HAP-1 (cell line): ENCODE results near the gene KEL.

Source experiments
- DNase-seq, 2 experiments: peaks; one replicate each; pipeline ENCODE4 v3.0.0-alpha.2; 2016 to 2020; ENCODE audit warnings: low spot score in 2 of 2
- H3K27me3 ChIP-seq: fragments of 250-450 bp; sonication (Bioruptor Pico); 2 replicates; pipeline ENCODE4 v1.5.1; 2020; ENCODE audit warnings: low read depth, mild to moderate bottlenecking, moderate library complexity
- H3K36me3 ChIP-seq: fragments of 250-450 bp; sonication (Bioruptor Pico); replicated peaks from 2 replicates; pipeline ENCODE4 v1.5.1; 2020; ENCODE audit warnings: mild to moderate bottlenecking
- H3K4me1 ChIP-seq: fragments of 250-450 bp; sonication (Bioruptor Pico); 2 replicates; pipeline ENCODE4 v1.5.1; 2020; ENCODE audit warnings: mild to moderate bottlenecking
- H3K4me3 ChIP-seq: fragments of 250-450 bp; sonication (Bioruptor Pico); 2 replicates; pipeline ENCODE4 v1.5.1; 2020; ENCODE audit warnings: mild to moderate bottlenecking, moderate library complexity
- H3K9me3 ChIP-seq: fragments of 250-450 bp; sonication (Bioruptor Pico); 2 replicates; pipeline ENCODE4 v1.5.1; 2020; ENCODE audit warnings: mild to moderate bottlenecking, moderate library complexity
- in situ Hi-C: fragments of 300-500 bp; cut with MboI; formaldehyde crosslinking; loops from 3 replicates; pipeline ENCODE4 v1.14.3; 2020; ENCODE audit warnings: low sequenced_read_pairs, inconsistent platforms, mixed read lengths

The KEL gene

GRCh38 chr7:142910481-142910880 is 51.7 kb downstream of the KEL start:
- Histone ChIP-seq H3K36me3 (no peaks in the 10 kb centered on the region), H3K27me3 (peaks cover 4% of the 10 kb centered on the region; the same call in 1 of the 2 replicates), H3K9me3 (no peaks in the 10 kb centered on the region), H3K4me3 (no peak overlapping the region), H3K4me1 (no peaks in the 10 kb centered on the region)
- in situ Hi-C loops: no loop called here
- no peak for DNase-seq

- Histone ChIP-seq H3K4me3 (no peak overlapping the region), H3K9me3 (no peaks in the 10 kb centered on the region), H3K4me1 (no peaks in the 10 kb centered on the region), H3K36me3 (no peaks in the 10 kb centered on the region), H3K27me3 (peaks cover 4% of the 10 kb centered on the region; the same call in 1 of the 2 replicates)
- DNase-seq: no peak
- in situ Hi-C loops: no loop called here
Measured at GRCh38 chr7:142910031-142910433, 52.1 kb downstream of the KEL start.

- peak in 1 of 2 experiments; percentile 13 for DNase-seq
- H3K4me1 ChIP-seq: no peaks in the 10 kb centered on the region
- no peak overlapping the region for H3K4me3 ChIP-seq
- peaks cover 4% of the 10 kb centered on the region; the same call in 1 of the 2 replicates for H3K27me3 ChIP-seq
- in situ Hi-C loops: no loop called here
- H3K9me3 ChIP-seq: no peaks in the 10 kb centered on the region
- no peaks in the 10 kb centered on the region for H3K36me3 ChIP-seq
Measured at GRCh38 chr7:142908921-142909890, 53.0 kb downstream of the KEL start.

GRCh38 chr7:142908290-142908689 is 53.9 kb downstream of the KEL start:
- H3K27me3 ChIP-seq: peaks cover 4% of the 10 kb centered on the region; the same call in 1 of the 2 replicates
- in situ Hi-C loops: no loop called here

GRCh38 chr7:142906643-142907042 is 55.5 kb downstream of the KEL start:
- no peaks in the 10 kb centered on the region for H3K9me3 ChIP-seq
- H3K36me3 ChIP-seq: no peaks in the 10 kb centered on the region
- in situ Hi-C loops: no loop called here
- no peak overlapping the region for H3K4me3 ChIP-seq
- peaks cover 4% of the 10 kb centered on the region; the same call in 1 of the 2 replicates for H3K27me3 ChIP-seq
- H3K4me1 ChIP-seq: no peaks in the 10 kb centered on the region
- DNase-seq: no peak

More at GRCh38 chr7:142908290-142908689, 53.9 kb downstream of the KEL start:
- no peaks in the 10 kb centered on the region for H3K36me3 ChIP-seq
- no peak for DNase-seq
- H3K4me3 ChIP-seq: no peak overlapping the region
- H3K4me1 ChIP-seq: no peaks in the 10 kb centered on the region
- no peaks in the 10 kb centered on the region for H3K9me3 ChIP-seq

- no peak for DNase-seq
- H3K4me3 ChIP-seq: no peak overlapping the region
- H3K27me3 ChIP-seq: no peaks in the 10 kb centered on the region
- H3K4me1 ChIP-seq: no peaks in the 10 kb centered on the region
- H3K36me3 ChIP-seq: no peaks in the 10 kb centered on the region
- in situ Hi-C loops: no loop called here
- H3K9me3 ChIP-seq: no peaks in the 10 kb centered on the region
Measured at GRCh38 chr7:142905759-142906158, 56.4 kb downstream of the KEL start.

GRCh38 chr7:142904128-142904527 is 58.0 kb downstream of the KEL start:
- DNase-seq: no peak
- in situ Hi-C loops: no loop called here
- Histone ChIP-seq H3K4me3 (no peak overlapping the region), H3K4me1 (no peaks in the 10 kb centered on the region), H3K27me3 (no peaks in the 10 kb centered on the region), H3K9me3 (no peaks in the 10 kb centered on the region), H3K36me3 (no peaks in the 10 kb centered on the region)

GRCh38 chr7:142901426-142902259 is 60.5 kb downstream of the KEL start:
- no peaks in the 10 kb centered on the region for H3K4me1 ChIP-seq
- H3K9me3 ChIP-seq: no peaks in the 10 kb centered on the region
- no peaks in the 10 kb centered on the region for H3K36me3 ChIP-seq
- DNase-seq: no peak
- H3K27me3 ChIP-seq: no peaks in the 10 kb centered on the region
- no peak overlapping the region for H3K4me3 ChIP-seq
- in situ Hi-C loops: no loop called here

GRCh38 chr7:142899661-142900060 is 62.5 kb downstream of the KEL start:
- H3K4me3 ChIP-seq: no peak overlapping the region
- H3K36me3 ChIP-seq: no peaks in the 10 kb centered on the region
- no peaks in the 10 kb centered on the region for H3K27me3 ChIP-seq
- no peaks in the 10 kb centered on the region for H3K4me1 ChIP-seq
- H3K9me3 ChIP-seq: no peaks in the 10 kb centered on the region
- in situ Hi-C loops: no loop called here
- no peak for DNase-seq

GRCh38 chr7:142898377-142899170 is 63.6 kb downstream of the KEL start:
- Histone ChIP-seq H3K9me3 (no peaks in the 10 kb centered on the region), H3K27me3 (no peaks in the 10 kb centered on the region), H3K4me3 (no peak overlapping the region), H3K36me3 (no peaks in the 10 kb centered on the region), H3K4me1 (no peaks in the 10 kb centered on the region)
- in situ Hi-C loops: no loop called here
- DNase-seq: no peak

- in situ Hi-C loops: no loop called here
- no peaks in the 10 kb centered on the region for H3K4me1 ChIP-seq
Measured at GRCh38 chr7:142897691-142898090, 64.5 kb downstream of the KEL start.

GRCh38 chr7:142896741-142897379 is 65.3 kb downstream of the KEL start:
- H3K4me3 ChIP-seq: no peak overlapping the region
- no peak for DNase-seq
- no peaks in the 10 kb centered on the region for H3K9me3 ChIP-seq
- H3K27me3 ChIP-seq: no peaks in the 10 kb centered on the region
- H3K4me1 ChIP-seq: no peaks in the 10 kb centered on the region
- in situ Hi-C loops: no loop called here
- no peaks in the 10 kb centered on the region for H3K36me3 ChIP-seq

More at GRCh38 chr7:142897691-142898090, 64.5 kb downstream of the KEL start:
- Histone ChIP-seq H3K9me3 (no peaks in the 10 kb centered on the region), H3K27me3 (no peaks in the 10 kb centered on the region), H3K36me3 (no peaks in the 10 kb centered on the region), H3K4me3 (no peak overlapping the region)
- DNase-seq: no peak

GRCh38 chr7:142896151-142896550 is 66.0 kb downstream of the KEL start:
- no peaks in the 10 kb centered on the region for H3K9me3 ChIP-seq
- no peaks in the 10 kb centered on the region for H3K36me3 ChIP-seq
- in situ Hi-C loops: no loop called here
- H3K27me3 ChIP-seq: no peaks in the 10 kb centered on the region
- H3K4me3 ChIP-seq: no peak overlapping the region
- DNase-seq: no peak
- no peaks in the 10 kb centered on the region for H3K4me1 ChIP-seq
